Neuron (in vitro differentiated cells): ENCODE results near the gene RCOR1.

ENCODE experiments used
- H2AFZ ChIP-seq: one replicate; pipeline ENCODE4 v1.6.1; 2013; ENCODE audit warnings: low read depth, mild to moderate bottlenecking, inconsistent platforms, low read length, moderate library complexity
- H3K27me3 ChIP-seq: one replicate; pipeline ENCODE4 v1.6.1; 2013; ENCODE audit warnings: low read length; ENCODE audit not compliant: insufficient read depth
- H3K36me3 ChIP-seq: one replicate; pipeline ENCODE4 v1.6.1; 2013; ENCODE audit warnings: low read length; ENCODE audit not compliant: insufficient read depth
- H3K4me1 ChIP-seq: one replicate; pipeline ENCODE4 v1.6.1; 2013; ENCODE audit warnings: low read length; ENCODE audit not compliant: insufficient read depth
- H3K4me3 ChIP-seq: 2 replicates; pipeline ENCODE4 v1.5.1; 2013; ENCODE audit warnings: mild to moderate bottlenecking, low read length, moderate library complexity
- H3K9me3 ChIP-seq: one replicate; pipeline ENCODE4 v1.6.1; 2013; ENCODE audit warnings: low read length

The RCOR1 gene

GRCh38 chr14:102723650-102724049 lies 131.2 kb downstream of the RCOR1 start:
- Histone ChIP-seq H2AFZ (no peak overlapping the region), H3K4me1 (no peaks in the 10 kb centered on the region), H3K4me3 (no peak overlapping the region), H3K9me3 (no peaks in the 10 kb centered on the region), H3K27me3 (no peaks in the 10 kb centered on the region), H3K36me3 (peaks cover 76% of the 10 kb centered on the region)

GRCh38 chr14:102726191-102726949 lies 133.9 kb downstream of the RCOR1 start:
- Histone ChIP-seq H3K9me3 (no peaks in the 10 kb centered on the region), H3K4me1 (no peaks in the 10 kb centered on the region), H2AFZ (no peak overlapping the region), H3K36me3 (peaks cover 75% of the 10 kb centered on the region), H3K4me3 (no peak overlapping the region), H3K27me3 (no peaks in the 10 kb centered on the region)

GRCh38 chr14:102727336-102728095 lies 135.1 kb downstream of the RCOR1 start:
- H3K4me1 ChIP-seq = no peaks in the 10 kb centered on the region
- peaks cover 63% of the 10 kb centered on the region for H3K36me3 ChIP-seq
- H3K9me3 ChIP-seq = no peaks in the 10 kb centered on the region
- no peak overlapping the region for H3K4me3 ChIP-seq
- no peaks in the 10 kb centered on the region for H3K27me3 ChIP-seq
- no peak overlapping the region for H2AFZ ChIP-seq

- peaks cover 54% of the 10 kb centered on the region for H3K36me3 ChIP-seq
- H3K4me3 ChIP-seq = no peak overlapping the region
- H3K9me3 ChIP-seq = no peaks in the 10 kb centered on the region
- no peak overlapping the region for H2AFZ ChIP-seq
- H3K27me3 ChIP-seq = no peaks in the 10 kb centered on the region
- H3K4me1 ChIP-seq = no peaks in the 10 kb centered on the region
These were observed 136.1 kb downstream of the RCOR1 start for GRCh38 chr14:102728501-102728900.

GRCh38 chr14:102729268-102729667 lies 136.8 kb downstream of the RCOR1 start:
- peaks cover 47% of the 10 kb centered on the region for H3K36me3 ChIP-seq

GRCh38 chr14:102729825-102730224 lies 137.4 kb downstream of the RCOR1 start:
- peaks cover 41% of the 10 kb centered on the region for H3K36me3 ChIP-seq
- H2AFZ ChIP-seq = no peak overlapping the region
- no peaks in the 10 kb centered on the region for H3K27me3 ChIP-seq
- no peaks in the 10 kb centered on the region for H3K9me3 ChIP-seq
- H3K4me1 ChIP-seq = no peaks in the 10 kb centered on the region
- no peak overlapping the region for H3K4me3 ChIP-seq

More at GRCh38 chr14:102729268-102729667, 136.8 kb downstream of the RCOR1 start:
- H3K4me3 ChIP-seq = no peak overlapping the region
- H3K9me3 ChIP-seq = no peaks in the 10 kb centered on the region
- no peaks in the 10 kb centered on the region for H3K27me3 ChIP-seq
- H3K4me1 ChIP-seq = no peaks in the 10 kb centered on the region
- H2AFZ ChIP-seq = no peak overlapping the region

- H3K9me3 ChIP-seq = no peaks in the 10 kb centered on the region
- H3K4me3 ChIP-seq = no peak overlapping the region
These were observed 138.8 kb downstream of the RCOR1 start for GRCh38 chr14:102731101-102731870.

GRCh38 chr14:102731871-102732800 lies 139.7 kb downstream of the RCOR1 start:
- H3K9me3 ChIP-seq = no peaks in the 10 kb centered on the region
- no peak overlapping the region for H3K4me3 ChIP-seq
- no peaks in the 10 kb centered on the region for H3K27me3 ChIP-seq
- H3K36me3 ChIP-seq = peaks cover 19% of the 10 kb centered on the region
- H2AFZ ChIP-seq = no peak overlapping the region
- no peaks in the 10 kb centered on the region for H3K4me1 ChIP-seq

More at GRCh38 chr14:102731101-102731870, 138.8 kb downstream of the RCOR1 start:
- H3K4me1 ChIP-seq = no peaks in the 10 kb centered on the region
- H2AFZ ChIP-seq = no peak overlapping the region
- peaks cover 27% of the 10 kb centered on the region for H3K36me3 ChIP-seq
- no peaks in the 10 kb centered on the region for H3K27me3 ChIP-seq

- no peaks in the 10 kb centered on the region for H3K4me1 ChIP-seq
- peaks cover 12% of the 10 kb centered on the region for H3K36me3 ChIP-seq
These were observed 140.5 kb downstream of the RCOR1 start for GRCh38 chr14:102732924-102733323.

GRCh38 chr14:102733326-102733725 lies 140.9 kb downstream of the RCOR1 start:
- no peaks in the 10 kb centered on the region for H3K27me3 ChIP-seq
- no peak overlapping the region for H2AFZ ChIP-seq
- no peaks in the 10 kb centered on the region for H3K4me1 ChIP-seq
- no peaks in the 10 kb centered on the region for H3K9me3 ChIP-seq
- H3K4me3 ChIP-seq = no peak overlapping the region
- H3K36me3 ChIP-seq = peaks cover 8% of the 10 kb centered on the region

More at GRCh38 chr14:102732924-102733323, 140.5 kb downstream of the RCOR1 start:
- Histone ChIP-seq H3K4me3 (no peak overlapping the region), H3K9me3 (no peaks in the 10 kb centered on the region), H2AFZ (no peak overlapping the region), H3K27me3 (no peaks in the 10 kb centered on the region)

- no peak overlapping the region for H2AFZ ChIP-seq
- H3K4me3 ChIP-seq = no peak overlapping the region
- peaks cover 4% of the 10 kb centered on the region for H3K36me3 ChIP-seq
- H3K9me3 ChIP-seq = no peaks in the 10 kb centered on the region
- H3K27me3 ChIP-seq = no peaks in the 10 kb centered on the region
- no peaks in the 10 kb centered on the region for H3K4me1 ChIP-seq
These were observed 142.0 kb downstream of the RCOR1 start for GRCh38 chr14:102734436-102734835.

- no peaks in the 10 kb centered on the region for H3K4me1 ChIP-seq
- H3K9me3 ChIP-seq = peaks cover 4% of the 10 kb centered on the region
- no peak overlapping the region for H2AFZ ChIP-seq
- H3K27me3 ChIP-seq = no peaks in the 10 kb centered on the region
- H3K36me3 ChIP-seq = no peaks in the 10 kb centered on the region
- H3K4me3 ChIP-seq = no peak overlapping the region
These were observed 144.5 kb downstream of the RCOR1 start for GRCh38 chr14:102736956-102737355.
